Bronchial epithelial cell (primary cell): ENCODE measurements around the gene GBP5. TPM values are rescaled to one million over a fixed set of nuclear protein-coding genes. Genes with fewer than 3 reads are reported as not detected.
"Not testable (repeated sequence)": the region's sequence is repeated elsewhere in the genome, so short reads cannot be mapped to it uniquely, and the experiment has no call there.

Experiments
- DNase-seq: peaks from one replicate; pipeline ENCODE4 v3.0.0-alpha.2; 2010; ENCODE audit warnings: low read depth
- FAIRE-seq: peaks from 2 replicates; lab custom pipeline; 2011; peaks lifted over from hg19 to GRCh38; lab: Jason Lieb, UNC
- H3K27me3 ChIP-seq: 2 replicates; pipeline ENCODE4 v1.5.1; 2011; ENCODE audit warnings: low read length; ENCODE audit not compliant: control insufficient read depth, insufficient read depth
- H3K36me3 ChIP-seq: 2 replicates; pipeline ENCODE4 v1.5.1; 2011; ENCODE audit warnings: low read length; ENCODE audit not compliant: control insufficient read depth, insufficient read depth
- H3K4me3 ChIP-seq: 2 replicates; pipeline ENCODE4 v1.5.1; 2011; ENCODE audit warnings: mild to moderate bottlenecking, low read depth, low read length, control low read depth
- CTCF ChIP-seq: IDR thresholded peaks from 2 replicates; pipeline ENCODE4 v1.5.1; 2011; ENCODE audit warnings: mild to moderate bottlenecking, moderate library complexity, low read length, control low read depth, inconsistent platforms; ENCODE audit not compliant: insufficient read depth, severe bottlenecking
- total RNA-seq: library from RNA; depleted of rRNA; stranded (reverse); fragments of >200 nt; gene quantifications from 2 replicates; pipeline ENCODE4 v1.2.1, GENCODE V29; 2014

The GBP5 gene
- total RNA-seq, 1 donor from 2014 or later, result 0.26 TPM

- Histone ChIP-seq H3K36me3 (no peaks in the 10 kb centered on the region), H3K27me3 (no peaks in the 10 kb centered on the region), H3K4me3 (no peak overlapping the region)
- DNase-seq (no peak), FAIRE-seq (no peak)
- no peak for TF ChIP-seq CTCF
Measured at GRCh38 chr1:89257041-89257440, 15.6 kb downstream of the GBP5 start.

GRCh38 chr1:89255581-89255980, 17.1 kb downstream of the GBP5 start:
- DNase-seq, H3K4me3 ChIP-seq, H3K36me3 ChIP-seq, FAIRE-seq, H3K27me3 ChIP-seq: not testable (repeated sequence)

- FAIRE-seq, result no peak
- Histone ChIP-seq H3K36me3 (no peaks in the 10 kb centered on the region), H3K4me3 (no peak overlapping the region), H3K27me3 (no peaks in the 10 kb centered on the region)
- no peak for TF ChIP-seq CTCF
- peak; percentile 39 for DNase-seq
Measured at GRCh38 chr1:89254658-89255287, 17.9 kb downstream of the GBP5 start.

- H3K27me3 ChIP-seq, result no peaks in the 10 kb centered on the region
- FAIRE-seq, result no peak
- no peak for DNase-seq
- no peaks in the 10 kb centered on the region for H3K36me3 ChIP-seq
- no peak for TF ChIP-seq CTCF
- no peak overlapping the region for H3K4me3 ChIP-seq
Measured at GRCh38 chr1:89243046-89243445, 29.6 kb downstream of the GBP5 start.

Other genes with a start within 250 kb of the GBP5 start
- gene GBP3, start 250.0 kb downstream of the GBP5 start, total RNA-seq, result 3.7 and 16.5 TPM in 2 replicates
- gene GBP1, start 207.7 kb downstream of the GBP5 start, total RNA-seq, result 1.8 and 9.5 TPM in 2 replicates
- 0.79 and 1.8 TPM in 2 replicates for gene GBP2, start 146.7 kb downstream of the GBP5 start, total RNA-seq
- not detected in 2 replicates for gene GBP7, start 96.9 kb downstream of the GBP5 start, total RNA-seq
- under 0.01 TPM in 2 replicates for gene GBP4, start 73.9 kb downstream of the GBP5 start, total RNA-seq
- gene GBP6, start 91.2 kb upstream of the GBP5 start, total RNA-seq, result 12.4 and 67.2 TPM in 2 replicates